Panc1 (cell line): ENCODE measurements around the gene CLCNKA.

ENCODE experiments used
- CTCF ChIP-seq: fragments of 450-650 bp; IDR thresholded peaks from 2 replicates; pipeline ENCODE4 v1.5.1; 2017; ENCODE audit warnings: mild to moderate bottlenecking
- POLR2AphosphoS5 ChIP-seq: IDR thresholded peaks from 2 replicates; pipeline ENCODE4 v1.6.1; 2012; ENCODE audit warnings: mild to moderate bottlenecking, low read depth, low read length, moderate library complexity
- REST ChIP-seq, 2 experiments: IDR thresholded peaks; 2 replicates each; pipeline ENCODE4 v1.6.1; 2011 to 2012; ENCODE audit warnings: low read depth in 2 of 2, control low read depth in 1 of 2, low read length in 1 of 2, mild to moderate bottlenecking in 1 of 2, moderate library complexity in 1 of 2; ENCODE audit not compliant: insufficient read depth in 1 of 2
- TCF7L2 ChIP-seq: IDR thresholded peaks from 2 replicates; pipeline ENCODE4 v1.6.1; 2011; ENCODE audit warnings: mild to moderate bottlenecking, low read depth, low read length, inconsistent platforms

- TF ChIP-seq CTCF = no peak
- TF ChIP-seq POLR2AphosphoS5 = no peak
- TF ChIP-seq REST (IDR thresholded peaks at IDR 0.05; ENCODE audit: insufficient read depth in 1 of 2, low read depth in 2 of 2, low read length in 1 of 2) = no peak
- no peak for TF ChIP-seq TCF7L2
Observed at GRCh38 chr1:16029288-16029687, 7.5 kb downstream of the CLCNKA start.
